GM18517 (cell line): ENCODE results near the gene MRGPRX2.

ENCODE experiments used
- ATAC-seq: cut with Tn5 transposase; IDR thresholded peaks from one replicate; pipeline ENCODE4 v1.9.1; 2021; ENCODE audit warnings: mild to moderate bottlenecking, moderate library complexity; ENCODE audit not compliant: unreplicated experiment

The MRGPRX2 gene

DNA sequence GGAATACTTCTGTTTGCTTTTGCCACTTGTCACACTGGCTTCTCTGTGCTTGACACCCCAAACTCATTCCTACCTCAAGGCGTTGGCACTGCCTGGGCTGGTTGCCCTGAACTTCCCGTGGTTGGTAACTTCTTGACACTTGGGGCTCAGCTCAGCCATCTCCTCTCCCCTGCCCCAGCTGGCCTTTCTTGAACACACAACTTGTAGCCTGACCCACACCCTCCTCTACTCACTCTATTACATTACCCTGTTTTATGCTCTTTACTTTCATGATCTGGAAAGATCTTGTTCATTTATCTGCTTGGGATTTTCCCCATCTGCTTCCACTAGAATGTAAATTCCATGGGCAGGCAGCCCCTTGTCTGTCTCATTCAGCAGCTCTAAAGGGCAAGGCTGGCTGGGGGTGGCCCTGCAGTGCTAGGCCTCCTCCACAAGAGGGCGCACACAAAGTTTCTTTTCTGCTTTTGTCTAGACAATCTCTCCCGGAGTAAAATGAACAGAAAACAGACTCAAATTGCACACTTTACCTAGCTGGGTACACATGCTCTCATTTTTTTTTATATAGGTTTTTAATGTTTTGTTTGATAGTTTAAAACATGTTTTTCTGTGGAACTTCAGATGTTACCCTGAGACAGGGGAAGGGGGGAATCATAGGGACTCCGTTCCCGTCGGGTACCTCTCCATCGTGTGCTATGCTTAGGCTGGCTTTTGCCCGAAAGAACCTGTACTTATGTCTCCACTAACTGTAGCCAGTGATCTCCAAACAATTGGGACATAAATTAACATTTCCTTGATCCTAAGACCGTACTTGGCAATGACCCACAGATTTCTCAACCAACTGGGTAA lies 16.4 kb upstream of the MRGPRX2 start:
- peak; percentile 77 for ATAC-seq

DNA sequence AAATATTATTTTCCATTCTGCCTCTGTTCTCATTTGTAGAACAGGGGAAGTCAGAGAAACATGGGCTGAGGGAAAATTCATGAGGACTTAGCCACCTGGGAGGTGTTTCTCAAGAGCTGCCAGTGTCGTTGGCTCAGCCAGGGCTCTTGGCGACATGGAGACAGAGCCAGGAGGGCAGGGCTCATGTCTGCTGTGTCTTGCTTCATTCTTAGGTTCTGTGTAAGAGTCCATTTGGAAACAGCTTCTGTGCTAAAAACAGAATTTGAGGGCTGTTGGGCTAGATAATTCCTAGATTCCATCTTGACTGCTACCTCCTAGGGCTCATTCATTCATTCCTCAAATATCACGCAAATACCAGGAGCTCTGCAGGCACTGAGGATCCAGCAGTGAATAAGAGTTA lies 15.1 kb upstream of the MRGPRX2 start:
- ATAC-seq: no peak

DNA sequence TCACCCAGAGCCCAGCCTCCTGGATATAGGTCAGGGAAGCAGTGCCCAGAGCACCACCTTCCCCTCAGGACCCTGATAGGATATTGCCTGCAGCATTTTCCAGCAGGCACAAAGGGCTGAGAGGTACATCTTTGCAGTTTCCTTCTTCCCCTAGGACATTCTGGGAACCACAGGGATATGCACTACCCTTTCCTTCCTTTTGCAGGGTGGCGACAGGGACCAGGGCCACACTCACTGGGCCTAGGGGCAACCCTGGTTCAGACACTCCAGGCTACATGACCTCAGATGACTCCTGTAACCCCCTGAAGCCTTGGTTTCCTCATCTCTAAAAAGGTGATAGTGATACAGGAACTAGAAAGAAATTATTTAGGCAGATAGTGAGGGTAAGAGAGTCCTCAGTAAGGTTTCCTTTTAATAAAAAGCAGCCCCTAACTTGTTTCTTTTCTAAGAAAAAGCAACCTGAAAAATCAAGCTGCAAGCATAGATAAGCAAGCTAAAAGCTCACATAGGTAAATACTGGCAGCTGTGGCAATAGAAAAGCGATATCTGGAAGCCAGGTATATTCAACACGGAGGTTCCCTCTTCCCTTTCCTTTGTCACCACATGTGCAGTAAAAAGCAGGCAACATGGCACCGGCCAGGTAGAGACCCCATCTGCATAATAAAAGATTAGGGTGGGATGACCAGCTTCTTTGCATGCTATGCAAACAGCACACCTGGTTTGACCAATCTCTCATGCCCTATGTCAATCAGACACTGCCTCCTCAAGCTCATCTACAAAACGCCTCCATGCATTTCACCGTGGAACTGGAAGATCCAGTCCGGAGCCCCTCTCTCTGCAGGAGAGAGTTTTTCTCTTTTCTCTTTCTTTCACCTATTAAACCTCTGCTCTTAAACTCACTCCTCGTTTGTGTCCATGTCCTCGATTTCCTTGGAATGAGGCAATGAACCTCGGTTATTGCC lies 13.2 kb upstream of the MRGPRX2 start:
- ATAC-seq: no peak

DNA sequence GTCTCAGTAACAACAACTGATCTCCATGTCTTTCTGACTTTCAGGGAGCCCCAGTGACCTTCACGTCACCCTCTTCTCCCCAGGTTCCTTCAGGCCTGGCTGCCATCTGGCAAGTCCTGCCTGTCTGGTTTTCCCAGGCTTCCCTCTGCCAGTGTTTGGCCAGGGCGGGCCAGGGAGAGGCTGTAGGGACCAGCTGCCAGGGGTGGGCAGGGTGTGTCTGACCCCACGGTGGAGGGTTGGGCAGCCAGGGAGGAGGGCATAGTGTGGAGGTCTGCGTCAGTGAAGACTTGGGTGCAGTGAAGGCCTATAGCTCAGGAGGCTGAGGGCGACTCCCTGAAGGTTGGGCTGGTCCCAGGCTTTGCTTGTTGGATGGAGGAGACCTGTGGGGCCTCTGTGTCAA lies 11.9 kb upstream of the MRGPRX2 start:
- no peak for ATAC-seq

DNA sequence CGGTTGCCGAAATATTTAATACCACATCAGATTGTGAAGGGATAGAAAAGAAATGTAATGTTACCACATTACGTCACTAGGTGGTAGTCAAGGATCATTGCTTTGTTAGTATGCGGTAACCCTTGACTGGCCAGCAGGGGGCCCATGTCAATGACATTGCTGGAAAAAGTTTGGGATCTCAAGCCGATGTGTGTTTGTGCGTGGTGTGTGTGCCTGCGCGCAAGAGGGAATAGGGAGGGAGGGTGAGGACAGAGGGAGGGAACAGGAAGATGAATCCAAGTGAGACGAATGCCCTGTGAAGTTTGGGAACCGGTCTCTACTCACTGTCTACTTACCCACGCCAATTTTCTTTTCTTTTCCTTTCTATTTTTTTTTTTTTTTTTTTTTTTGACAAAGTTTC lies 10.7 kb upstream of the MRGPRX2 start:
- ATAC-seq: peak; percentile 99

DNA sequence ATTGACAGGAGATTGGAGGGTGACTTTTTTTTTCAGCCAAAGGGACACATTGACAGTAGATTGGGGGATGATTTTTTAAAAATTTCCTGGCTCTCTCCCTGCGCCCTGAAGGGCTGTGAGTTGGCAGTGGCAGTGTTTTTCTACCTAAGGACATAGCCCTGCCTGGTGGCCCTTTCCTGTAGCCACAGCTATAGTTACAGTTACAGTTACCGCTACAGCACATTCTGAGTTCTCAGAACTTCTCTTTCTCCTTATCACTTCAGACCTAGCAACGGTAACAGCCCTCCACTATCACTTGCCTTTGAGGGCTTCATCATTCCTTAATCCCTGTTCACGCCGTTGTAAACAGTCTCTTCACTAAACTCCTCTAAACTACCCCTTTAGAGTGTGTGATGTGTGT lies 684 bp downstream of the MRGPRX2 start:
- no peak for ATAC-seq

DNA sequence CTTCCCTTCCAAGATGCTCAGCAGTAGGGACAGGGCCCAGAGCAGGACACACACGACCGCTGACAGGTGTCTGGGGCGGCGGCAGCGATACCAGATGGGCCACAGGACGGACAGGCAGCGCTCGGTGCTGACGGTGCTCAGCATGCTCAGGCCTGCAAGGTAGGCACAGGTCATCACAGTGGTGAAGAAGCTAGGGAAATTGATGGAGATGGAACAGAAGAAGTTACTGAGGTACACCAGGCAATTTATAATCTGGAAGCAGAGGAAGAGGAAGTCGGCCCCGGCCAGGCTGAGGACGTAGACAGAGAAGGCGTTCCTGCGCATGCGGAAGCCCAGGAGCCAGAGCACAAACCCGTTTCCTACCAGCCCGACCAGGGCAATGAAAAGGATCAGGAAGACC lies 4.6 kb downstream of the MRGPRX2 start:
- ATAC-seq: no peak

DNA sequence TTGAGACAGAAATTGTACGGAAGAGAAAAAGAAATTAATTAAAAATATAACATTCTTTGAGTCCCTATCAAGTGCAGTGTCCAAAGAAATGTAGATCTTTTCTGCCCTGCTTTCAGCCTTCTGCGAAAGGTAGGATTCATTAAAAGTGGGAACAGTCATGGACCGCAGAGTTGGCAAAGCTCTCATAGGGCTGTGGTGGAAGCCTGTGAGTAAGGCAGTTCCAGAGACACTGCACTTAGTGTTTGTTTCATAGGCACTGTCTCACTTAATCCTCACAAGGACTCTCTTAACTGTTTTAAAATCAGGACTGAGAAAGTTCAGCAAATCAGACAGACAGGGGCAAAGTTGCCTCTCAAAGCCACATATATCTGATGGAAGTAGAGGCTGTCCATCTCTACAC lies 5.5 kb downstream of the MRGPRX2 start:
- no peak for ATAC-seq

DNA sequence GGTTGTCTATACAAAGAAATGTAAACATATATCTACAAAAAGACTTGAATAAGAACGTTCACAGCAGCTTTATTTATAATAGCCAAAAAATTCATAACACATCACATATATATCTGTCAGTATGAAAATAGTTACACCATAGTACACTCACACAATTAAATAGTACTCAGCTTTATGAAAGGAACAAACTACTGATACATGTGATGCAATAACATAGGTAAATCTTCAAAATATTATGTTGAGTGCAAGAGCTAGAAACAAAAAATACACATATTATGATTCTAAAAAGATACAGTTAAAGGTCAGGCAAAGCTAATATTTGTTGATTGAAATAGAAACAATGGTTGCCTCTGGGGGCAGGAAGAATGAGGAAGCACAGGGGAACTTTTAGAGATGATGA lies 6.6 kb downstream of the MRGPRX2 start:
- no peak for ATAC-seq

DNA sequence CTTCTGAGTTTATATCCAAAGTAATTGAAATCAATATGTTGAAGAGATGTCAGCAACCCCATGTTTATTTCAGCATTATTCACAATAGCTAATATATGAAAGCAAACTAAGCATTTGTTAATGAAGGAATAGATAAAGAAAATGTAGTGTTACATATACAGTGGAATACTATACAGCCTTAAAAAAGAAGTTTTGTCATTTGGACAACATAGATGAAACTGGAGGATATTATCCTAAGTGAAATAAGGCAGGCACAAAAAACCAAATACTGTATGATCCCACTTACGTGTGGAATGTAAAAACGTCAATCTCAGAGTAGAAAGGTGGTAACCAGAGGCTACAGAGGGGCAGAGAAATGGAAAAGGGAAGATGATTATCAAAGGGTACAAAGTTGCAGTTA lies 10.2 kb downstream of the MRGPRX2 start:
- ATAC-seq: no peak

DNA sequence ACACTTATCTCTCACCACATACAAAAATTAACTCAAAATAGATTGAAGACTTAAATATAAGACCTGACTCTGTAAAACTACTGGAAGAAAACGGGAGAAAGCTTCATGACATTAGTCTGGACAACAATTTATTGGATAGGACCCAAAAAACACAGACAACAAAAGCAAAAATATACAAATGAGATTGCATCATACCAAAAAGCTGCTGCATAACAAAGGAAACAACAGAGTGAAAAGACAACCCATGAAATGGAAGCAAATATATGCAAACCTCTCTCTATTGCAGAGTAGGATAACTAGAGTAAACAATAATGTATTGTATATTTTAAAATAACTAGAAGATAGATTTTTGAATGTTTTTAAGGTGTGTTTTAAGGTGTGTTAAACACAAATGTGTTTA lies 11.2 kb downstream of the MRGPRX2 start:
- no peak for ATAC-seq

DNA sequence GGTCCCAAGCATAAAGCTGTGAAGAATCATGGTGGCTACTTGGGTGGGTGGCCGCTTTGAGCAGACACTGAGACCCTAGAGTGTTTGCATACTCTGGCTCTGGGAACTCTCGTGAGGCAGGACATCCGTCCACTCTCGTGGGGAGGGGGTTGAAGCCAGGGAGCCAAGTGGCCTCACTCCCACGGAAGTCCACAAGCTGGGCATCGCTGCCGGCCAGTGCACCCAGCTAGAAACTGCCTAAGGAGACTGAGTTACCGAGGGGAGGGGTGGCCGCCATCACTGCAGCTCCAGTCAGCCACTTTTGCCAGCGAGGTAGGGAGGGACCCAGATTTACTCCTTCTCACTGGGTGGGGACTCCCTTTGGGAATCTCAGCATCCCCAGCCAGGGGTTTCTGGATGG lies 20.5 kb downstream of the MRGPRX2 start:
- ATAC-seq: no peak

DNA sequence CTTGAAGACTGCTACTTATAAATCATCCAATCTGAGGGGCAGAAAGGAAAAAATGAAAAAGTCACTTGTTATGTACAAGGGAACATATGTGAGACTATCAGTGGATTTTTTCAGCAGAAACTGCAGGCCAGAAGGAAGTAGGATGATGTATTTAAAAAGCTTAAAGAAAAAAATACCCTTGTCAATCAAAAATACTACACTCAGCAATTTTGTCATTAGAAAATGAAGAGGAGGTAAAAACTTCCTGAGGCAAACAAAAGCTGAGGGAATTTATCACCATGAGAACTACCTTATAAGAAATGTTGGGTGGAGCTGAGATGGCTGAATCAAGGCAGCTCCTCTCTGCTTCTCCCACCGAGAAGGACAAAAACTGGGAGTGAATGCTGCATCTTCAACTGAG lies 21.1 kb downstream of the MRGPRX2 start:
- ATAC-seq: no peak

DNA sequence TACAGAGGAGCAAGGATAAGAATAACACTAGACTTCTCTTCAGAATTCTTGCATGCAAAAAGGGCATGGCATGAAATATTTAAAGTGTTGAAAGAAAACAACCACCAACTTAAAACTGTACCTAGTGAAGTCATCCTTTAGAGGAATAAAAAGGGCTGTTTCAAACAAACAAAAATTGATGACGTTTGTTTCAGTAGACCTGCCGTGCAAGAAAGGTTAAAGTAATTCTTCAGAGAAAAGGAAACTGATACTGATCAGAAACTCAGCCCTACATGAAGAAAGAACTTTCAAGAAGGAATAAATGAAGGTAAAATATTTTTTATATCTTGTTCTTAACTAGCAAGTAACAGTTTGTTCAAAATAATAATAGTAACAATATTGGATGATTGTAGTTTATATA lies 27.5 kb downstream of the MRGPRX2 start:
- no peak for ATAC-seq

DNA sequence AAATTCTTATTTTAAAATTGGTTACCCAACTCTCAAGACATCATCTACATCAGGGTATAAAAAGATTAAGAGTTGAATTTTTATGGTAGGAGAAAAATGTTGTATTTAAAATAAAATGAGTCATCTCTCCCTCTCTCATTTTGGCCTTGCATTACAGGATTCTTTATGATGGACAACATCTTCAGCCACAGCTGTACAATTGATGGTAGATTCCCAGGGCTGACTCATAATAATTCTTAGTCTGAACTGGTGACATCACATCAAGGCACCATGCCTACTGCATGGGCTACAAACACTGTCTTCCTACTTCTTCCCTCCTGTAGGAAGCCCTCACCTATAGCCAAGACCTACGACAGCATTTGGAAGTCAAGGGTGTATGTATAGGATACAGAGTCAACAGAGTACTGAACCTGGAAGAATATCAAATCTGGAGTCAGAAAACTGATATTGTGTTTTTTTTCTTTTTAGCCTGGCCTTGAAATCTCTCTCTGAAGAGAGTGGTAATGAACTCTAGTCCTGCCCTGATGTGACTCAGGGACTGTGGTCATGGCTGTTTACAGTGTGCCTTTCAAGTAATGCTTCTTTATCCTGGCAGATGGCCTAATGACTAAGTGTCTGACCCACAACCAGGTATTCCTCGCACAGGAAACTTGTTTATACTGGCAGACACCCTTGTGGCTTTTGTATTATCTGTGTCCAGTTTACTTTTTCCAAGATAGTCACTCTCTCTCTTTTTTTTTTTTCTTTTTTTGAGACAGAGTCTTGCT lies 32.5 kb downstream of the MRGPRX2 start:
- no peak for ATAC-seq

DNA sequence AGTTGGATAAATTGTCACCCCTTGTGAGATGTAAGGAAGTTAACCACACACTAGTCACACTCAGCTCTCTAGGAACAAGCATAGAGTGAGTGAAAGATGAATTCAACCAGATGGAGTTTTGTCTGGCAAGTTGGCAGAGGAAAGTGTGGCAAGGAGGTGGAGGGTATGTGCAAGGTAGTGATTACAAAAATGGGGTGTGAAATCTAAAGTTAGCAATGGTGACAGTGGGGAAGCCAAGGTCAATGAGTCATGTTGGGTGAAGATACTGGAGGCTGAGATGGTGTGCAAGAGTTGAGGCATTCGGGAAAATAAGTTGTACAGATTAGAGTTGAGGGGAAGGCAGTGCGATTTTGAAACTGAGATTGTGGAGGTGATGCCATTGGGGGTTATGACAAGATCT lies 33.7 kb downstream of the MRGPRX2 start:
- ATAC-seq: no peak

DNA sequence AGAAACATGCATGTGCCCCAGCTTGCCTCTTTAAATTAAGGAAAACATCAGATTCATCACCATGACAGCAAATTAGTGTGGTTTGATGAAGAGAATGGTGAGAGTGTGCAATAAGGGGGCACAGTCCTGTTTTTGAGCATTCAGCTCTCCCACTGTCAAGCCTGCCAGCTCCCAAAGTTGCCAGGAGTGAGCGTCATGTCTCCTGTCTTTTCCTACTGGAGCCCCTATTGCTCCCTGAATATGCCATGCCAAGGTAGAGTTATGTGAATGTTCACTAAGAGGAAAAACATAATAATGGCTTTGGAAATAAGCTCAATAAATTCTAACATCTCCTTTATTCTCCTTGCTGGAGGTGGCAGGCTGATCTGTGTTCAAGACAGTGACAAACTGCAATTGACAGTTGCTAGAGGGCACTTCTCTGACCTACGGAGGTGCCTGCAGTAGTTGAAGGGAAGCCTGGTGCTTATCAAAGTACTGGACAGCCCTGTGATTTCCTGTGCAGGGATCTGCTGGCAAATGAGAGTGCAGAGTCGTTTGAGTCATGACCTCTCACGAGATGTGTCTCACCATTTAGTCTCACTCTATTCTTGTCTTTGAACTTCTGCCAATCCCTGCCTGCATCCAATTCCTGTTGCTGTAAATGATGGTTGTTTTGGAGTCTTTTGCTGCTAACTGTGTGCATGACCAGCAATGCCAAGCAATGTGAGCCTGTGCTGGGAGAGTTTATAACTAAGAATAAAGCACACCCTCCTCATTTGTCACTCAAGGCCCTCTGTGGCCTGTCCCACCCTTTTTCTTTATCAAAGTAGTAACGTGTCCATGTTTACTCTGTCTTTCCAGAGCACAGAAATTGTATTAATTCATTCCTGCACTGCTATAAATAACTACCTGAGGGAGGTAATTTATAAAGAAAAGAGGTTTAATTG lies 34.8 kb downstream of the MRGPRX2 start:
- no peak for ATAC-seq

DNA sequence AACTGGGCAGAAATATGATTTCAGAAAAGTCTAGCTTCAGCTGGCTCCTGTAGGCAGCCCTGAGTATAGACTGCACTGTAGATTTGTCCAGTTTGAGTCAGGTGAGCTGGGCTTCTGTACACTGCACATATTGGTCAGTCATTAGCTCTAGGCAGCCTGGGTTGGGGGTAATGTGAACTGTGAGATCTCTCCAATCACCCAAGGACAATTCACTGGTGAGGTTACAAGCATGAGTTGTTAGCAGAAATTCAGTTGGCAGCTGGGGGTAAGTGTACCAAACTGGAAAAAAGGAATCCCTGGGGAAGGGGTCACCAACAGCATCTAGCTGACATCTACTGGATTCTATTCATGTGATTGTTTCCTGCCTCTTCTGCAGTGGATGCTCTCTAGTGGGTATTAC lies 39.7 kb downstream of the MRGPRX2 start:
- ATAC-seq: no peak

DNA sequence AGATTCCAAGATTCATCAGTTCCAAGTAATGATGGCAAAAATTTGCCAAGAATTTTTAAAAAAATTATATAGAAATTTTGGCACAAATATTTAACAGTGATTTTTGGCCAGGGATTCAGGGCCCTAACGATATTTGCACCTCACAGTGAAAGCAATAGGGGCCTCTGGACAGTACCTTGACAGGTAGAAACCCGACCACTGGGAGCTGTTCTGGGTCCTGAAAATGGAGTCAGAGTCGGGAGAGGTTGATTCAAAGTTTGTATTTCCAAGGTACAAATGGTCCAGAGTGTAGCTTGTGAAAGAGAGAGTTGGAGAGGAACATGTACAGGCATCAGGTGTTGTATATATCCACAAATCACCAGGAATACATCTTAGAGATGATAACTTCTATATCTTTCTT lies 41.6 kb downstream of the MRGPRX2 start:
- ATAC-seq: no peak

DNA sequence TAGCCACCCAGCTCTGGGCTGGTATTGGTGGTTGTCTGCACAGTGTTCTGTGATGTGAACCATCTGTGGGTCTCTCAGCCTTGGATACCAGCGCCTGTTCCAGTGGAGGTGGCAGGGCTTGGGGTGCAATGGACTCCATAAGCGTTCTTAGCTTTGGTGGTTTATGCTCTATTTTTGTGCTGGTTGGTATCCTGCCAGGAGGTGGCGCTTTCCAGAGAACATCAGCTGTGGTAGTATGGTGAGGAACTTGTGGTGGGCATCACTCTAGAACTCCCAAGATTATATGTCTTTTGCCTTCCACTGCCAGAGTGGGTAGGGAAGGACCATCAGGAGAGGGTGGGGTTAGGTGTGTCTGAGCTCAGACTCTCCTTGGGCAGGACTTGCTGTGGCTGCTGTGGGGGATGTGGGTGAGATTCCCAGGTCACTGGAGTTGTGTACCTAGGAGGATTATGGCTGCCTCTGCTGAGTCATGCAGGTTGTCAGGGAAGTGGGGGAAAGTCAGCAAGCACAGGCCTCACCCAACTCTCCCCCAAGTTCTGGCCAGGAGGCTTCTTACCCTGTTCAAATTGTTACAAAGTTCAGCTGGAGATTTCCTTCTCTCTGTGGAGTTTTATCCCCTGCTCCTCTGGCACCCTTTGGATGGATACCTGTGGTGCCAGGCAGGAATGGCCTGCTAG lies 47.2 kb downstream of the MRGPRX2 start:
- ATAC-seq: no peak
